KBM-7 (cell line): ENCODE results near the gene TBPL2.
A peak's percentile ranks its signal among the peaks of the same experiment; 100 is the strongest.
"Not testable (repeated sequence)": the region's sequence is repeated elsewhere in the genome, so short reads cannot be mapped to it uniquely, and the experiment has no call there.

Experiments
- DNase-seq: peaks from one replicate; pipeline ENCODE4 v3.0.0-alpha.2; 2015
- in situ Hi-C: fragments of 300-500 bp; cut with MboI; formaldehyde crosslinking; loops from 2 replicates; pipeline ENCODE4 v1.14.3; 2020; ENCODE audit warnings: low sequenced_read_pairs, low pct_unique_long_range_greater_than_20kb, mixed read lengths

TBPL2 gene

DNA sequence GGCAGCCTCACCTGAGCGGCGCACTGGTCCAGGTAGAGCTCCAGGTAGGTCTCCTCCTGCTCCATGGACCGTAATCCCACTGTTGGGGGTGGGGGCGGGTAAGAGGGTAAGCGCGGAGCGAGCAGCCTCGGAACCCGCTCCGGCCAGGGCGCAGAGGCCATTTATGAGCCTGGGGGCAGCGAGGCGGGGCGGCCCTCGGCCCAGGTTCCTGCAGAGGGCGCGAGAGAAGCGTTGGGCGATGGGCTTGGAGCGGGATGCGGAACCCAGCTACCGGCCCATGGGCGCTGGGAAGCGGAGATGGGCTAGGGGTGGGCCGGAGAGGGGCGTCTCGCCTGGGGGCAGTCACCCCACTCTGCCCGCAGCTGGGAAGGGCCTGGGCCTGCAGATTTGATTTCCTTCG, at the start of gene TBPL2:
Gene TBPL2 (minus strand): TSS at position 232 of the 400 bp plus-strand sequence. CDS start 167 bp downstream, at position 65.
- in situ Hi-C loops: loop anchor here (25.0 kb wide), 2 partner anchors 272 to 1047 kb away; no protein-coding TSS in a partner anchor
- DNase-seq: no peak

DNA sequence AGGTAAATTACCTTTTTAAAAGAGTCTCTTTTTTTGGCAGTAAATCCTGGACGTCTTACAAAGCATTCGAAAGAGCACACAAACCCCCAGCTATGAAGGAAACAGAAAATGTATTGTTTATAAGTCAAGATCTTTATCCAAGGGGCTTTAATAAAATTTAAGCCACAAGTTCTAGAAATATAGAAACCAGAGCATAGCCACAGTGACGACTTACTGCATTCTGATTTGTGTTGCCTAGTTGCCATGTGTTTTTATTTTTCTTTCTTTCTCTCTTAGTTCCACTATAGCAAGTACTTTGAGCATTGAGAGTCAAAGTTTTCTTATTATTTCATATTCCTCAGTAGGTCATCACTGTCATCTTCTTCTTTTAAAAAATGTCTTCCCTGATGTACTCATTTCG, 47.8 kb upstream of the TBPL2 start:
- in situ Hi-C loops: no loop called here
- DNase-seq: no peak

DNA sequence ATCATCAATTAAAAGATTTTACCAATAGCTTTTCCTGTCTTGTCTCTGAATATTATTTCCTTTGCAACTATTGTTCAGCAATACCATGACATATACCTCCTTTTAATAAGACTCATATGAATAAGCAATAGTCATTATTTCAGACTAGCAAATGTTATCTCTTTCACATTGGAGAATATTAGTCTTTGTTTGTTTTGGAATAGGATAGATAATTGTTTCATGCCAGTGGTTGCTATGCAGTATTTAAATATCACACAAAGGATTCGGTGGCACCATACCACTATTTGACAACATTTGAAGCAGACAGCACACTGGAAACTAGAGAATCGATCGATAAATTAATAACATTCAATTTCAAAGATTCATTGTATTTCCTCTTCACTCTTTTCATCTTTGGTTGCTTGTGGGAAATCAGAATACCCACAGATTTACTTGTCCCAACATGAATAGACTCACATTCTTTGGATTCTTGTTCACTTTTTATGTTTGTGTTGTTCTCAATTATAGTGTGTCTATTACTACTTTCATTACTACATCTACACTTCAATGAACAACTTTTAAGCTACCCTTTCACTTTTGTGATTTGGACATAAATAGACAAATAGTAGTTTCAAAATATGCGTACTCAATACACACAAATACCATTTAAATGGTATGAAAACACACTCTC, 42.7 kb upstream of the TBPL2 start:
- DNase-seq: no peak
- in situ Hi-C loops: no loop called here

DNA sequence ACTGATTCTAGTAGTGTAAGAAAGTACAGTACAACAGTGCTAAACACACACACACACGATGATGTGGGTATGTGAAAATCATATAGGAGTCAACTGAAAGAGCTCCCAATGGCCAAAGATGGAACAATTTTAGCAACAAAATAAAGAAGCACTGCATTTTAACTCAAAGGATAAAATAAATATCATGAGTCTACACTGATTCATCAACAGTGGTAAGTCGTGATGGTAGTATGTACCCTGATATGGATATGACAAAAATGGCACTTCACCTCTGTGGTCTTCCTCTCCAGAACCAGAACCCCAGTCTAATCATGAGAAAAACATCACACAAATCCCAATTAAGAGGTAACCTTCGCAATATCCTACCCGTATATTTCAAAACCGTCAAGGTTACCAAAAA, 41.4 kb upstream of the TBPL2 start:
- in situ Hi-C loops: no loop called here
- no peak for DNase-seq

DNA sequence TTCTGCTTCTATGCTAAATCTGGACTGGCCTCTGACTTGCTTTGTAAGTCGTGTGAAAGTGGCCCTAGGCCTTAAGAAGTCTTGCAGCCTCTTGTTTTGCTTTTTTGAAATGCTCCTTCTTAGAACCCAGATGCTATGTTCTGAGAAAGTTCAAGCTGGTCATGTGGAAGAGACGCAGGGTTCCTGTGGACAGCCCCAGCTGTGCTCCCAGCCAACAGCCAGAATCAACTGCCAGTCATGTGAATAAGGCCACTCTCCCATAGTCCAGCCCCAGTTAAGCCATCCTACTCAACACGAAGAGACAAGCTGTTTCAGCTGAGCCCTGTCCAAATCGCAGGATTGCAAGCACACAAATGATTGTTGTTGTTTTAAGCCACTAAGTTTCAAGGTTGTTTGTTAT, 37.3 kb upstream of the TBPL2 start:
- in situ Hi-C loops: no loop called here
- no peak for DNase-seq

DNA sequence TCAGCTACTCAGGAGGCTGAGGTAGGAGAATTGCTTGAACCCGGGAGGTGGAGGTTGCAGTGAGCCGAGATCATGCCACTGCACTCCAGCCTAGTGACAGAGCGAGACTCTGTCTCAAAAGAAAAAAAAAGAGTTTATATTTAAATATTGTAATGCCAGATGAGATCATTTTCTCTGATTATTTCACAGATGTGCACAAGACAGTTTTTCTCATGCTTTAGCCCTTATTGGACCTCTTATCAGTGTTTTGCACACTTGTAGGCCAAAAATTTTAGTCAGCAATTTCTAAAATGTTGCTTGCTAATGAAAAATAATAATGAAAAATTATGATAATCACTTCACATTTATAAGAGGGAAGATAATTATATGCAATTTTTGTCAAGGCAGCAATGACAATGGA, 36.0 kb upstream of the TBPL2 start:
- DNase-seq, in situ Hi-C loops: not testable (repeated sequence)

DNA sequence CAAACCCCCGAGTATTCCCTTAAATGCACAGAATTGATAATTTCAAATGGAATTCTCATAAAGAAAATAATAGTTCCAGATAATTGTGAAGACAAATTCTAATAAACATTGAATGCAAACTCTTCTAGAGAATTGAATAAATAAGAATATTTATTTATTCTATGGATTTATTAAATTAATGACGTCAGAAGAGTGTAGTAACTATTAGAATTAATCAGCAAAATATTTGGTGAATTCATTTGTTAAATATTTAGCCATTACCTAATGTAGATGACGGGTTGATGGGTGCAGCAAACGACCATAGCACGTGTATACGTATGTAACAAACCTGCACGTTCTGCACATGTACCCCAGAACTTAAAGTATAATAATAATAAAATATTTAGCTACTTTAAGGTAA, 33.4 kb upstream of the TBPL2 start:
- DNase-seq: no peak
- in situ Hi-C loops: no loop called here

DNA sequence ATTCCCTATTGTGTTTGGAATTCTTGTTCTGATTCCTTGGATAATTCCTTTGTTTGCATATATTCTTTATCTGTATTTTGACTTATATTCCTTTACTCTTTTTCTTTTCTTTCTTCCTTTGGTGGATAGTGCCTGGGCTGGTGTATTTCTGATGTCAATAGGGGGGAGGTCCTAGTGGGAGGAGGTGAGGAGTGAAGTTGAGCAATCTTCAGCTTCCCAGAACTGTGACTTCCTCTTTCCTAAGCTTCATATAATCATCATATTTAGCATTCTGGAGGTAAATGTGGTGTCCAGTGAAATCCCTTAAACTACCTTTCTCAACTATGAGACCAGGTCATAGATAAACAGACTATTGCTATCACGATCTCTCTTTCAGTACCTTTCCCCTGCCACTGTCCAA, 29.6 kb upstream of the TBPL2 start:
- in situ Hi-C loops: no loop called here
- DNase-seq: peak; percentile 87

DNA sequence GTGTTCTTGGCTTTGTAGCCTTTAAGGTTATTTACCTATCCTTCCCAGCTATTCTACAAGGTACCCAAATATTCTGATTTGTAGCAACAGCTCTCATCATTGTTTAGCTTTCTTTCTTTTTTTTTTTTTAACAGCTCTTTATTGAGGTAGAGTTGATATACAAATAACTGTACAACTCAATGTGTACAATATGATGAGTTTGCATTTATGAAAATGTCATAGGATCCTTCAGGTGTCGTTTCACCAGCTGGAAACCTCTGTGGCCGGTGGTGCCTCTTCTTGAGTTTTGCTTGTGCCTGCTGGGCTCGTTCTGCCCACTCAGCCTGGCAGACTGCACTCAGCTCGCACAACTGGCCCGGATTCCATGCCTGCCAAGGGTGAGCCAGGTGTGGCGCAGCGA, 26.9 kb upstream of the TBPL2 start:
- DNase-seq: no peak
- in situ Hi-C loops: no loop called here

DNA sequence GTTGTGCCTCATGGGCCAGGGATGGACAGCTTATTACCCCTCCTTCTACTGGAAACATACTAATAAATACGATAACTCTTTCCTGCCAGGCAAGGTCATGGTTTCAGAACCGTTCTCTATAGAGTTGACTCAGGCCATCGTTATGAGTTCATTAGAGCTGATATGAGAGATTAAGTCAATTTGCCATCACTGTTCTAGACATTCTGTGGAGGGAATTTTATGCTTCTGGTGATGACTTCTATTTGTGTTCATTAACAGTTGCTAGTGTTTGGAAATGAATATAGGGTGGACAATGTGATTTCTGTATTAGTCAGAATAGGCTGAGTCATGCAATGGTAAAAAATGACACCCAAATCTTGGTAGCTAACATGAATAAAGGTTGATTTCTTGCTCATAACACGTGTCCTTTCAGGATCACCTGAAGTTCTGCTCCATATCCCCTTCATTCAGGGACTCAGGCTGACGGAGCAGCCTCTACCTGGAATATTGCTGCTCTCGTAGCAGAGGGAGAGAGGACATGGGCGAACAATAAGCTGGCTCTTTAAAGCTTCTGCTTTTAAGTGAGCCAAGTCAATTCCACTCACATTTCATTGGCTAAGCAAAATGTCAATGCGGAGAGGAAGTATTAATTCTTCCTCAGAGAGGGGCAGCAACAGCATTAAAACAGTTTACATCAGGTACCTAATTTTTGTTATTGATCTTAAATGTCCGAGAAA, 18.5 kb upstream of the TBPL2 start:
- peak; percentile 47 for DNase-seq
- in situ Hi-C loops: no loop called here

DNA sequence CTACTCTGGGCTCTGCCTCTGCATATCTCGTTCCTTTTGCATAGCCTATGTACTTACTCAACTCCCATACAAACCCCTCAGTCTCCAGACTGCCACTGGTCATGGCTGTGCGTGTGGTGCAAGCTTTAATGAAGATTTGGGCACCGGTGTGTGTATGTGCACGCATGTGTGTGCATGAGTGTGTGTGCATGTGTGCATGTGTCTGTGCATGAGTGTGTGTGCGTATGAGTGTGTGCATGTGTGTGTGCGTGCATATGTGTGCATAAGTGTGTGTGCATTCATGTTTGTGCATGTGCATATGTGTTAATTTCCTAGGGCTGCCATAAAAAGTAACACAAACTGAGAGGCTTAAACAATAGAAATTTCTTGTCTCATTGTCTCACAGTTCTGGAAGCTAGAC, 17.1 kb upstream of the TBPL2 start:
- in situ Hi-C loops: no loop called here
- no peak for DNase-seq

DNA sequence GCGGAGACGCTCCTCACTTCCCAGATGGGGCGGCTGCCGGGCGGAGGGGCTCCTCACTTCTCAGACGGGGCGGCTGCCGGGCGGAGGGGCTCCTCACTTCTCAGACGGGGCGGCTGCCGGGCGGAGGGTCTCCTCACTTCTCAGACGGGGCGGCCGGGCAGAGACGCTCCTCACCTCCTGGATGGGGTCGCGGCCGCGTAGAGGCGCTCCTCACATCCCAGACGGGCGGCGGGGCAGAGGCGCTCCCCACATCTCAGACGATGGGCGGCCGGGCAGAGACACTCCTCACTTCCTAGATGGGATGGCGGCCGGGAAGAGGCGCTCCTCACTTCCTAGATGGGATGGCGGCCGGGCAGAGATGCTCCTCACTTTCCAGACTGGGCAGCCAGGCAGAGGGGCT, 16.0 kb upstream of the TBPL2 start:
- in situ Hi-C loops, DNase-seq: not testable (repeated sequence)

DNA sequence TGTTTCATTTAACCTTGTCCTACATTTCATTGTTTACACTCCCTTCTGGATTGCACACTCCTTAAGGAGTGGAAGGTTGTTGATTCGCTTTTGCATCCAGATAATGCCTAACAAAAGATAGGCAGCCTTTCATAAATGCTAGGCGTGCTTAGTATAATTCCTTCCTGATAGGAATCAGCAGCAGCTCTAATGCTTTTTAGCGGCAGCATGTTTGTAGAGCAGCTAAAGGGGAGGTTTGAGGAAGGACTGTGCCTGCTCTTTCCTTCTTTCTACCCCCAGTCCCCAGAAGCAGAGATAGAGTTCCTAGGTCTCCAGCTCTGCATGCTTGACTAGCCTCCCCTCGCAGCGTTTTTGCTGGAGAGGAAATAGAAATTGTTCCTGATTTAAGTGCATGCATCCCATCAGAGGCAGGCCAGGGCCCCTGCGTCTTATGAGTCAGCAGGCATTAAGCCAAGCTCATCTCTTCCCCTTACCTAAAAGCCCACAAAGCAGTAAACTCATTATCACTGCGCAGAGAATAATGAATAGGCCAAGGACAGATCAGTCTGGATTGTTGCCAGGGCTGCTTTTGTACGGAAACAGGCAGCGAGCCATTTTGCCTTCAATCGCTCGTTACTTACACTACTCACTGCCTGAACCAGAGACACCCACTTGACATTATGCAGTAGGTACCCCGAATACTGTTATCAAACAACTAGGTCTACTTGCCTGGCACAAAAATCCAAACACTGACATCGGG, 14.0 kb upstream of the TBPL2 start:
- peak; percentile 98 for DNase-seq

DNA sequence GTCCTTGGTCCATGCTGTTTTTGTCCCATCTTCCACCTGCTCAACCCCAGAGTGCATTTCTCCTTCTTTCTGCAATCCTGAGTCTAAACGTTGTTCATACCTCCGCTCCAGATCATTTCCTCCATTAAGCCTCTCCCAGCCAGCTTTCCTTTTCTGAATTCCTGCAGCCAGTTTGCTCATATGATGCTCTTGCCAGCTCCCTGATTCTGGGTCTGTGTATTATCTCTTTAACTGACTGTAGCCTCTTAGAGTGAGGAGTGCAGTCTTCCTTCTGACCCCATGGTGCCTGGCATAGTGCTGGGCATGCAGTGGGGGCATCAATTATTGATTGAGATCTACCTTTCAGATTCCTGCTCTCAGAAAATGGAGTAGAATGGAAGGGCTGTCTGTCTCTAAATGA, 11.5 kb upstream of the TBPL2 start:
- DNase-seq: no peak
- in situ Hi-C loops: no loop called here

More for the DNA sequence above, 14.0 kb upstream of the TBPL2 start:
- in situ Hi-C loops: no loop called here

DNA sequence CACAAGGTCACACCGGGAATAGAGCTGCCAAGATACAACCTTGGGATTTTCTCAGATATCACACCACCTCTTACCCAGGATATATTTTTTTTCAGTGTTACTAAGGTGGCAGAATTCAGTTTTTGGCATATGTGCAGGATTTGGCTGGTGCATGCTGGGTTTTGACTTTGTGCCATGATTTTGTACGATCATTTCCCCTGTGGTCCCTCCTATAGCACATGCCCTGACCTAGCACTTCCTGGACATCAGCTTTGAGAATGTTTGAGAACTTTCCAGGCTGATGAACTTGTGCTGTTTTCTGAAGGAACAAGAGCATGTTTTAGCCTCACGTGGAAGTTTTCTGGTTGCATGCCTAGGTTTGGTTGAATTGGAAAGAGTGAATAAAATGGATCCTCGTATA, 11.0 kb upstream of the TBPL2 start:
- in situ Hi-C loops: no loop called here
- peak; percentile 16 for DNase-seq

DNA sequence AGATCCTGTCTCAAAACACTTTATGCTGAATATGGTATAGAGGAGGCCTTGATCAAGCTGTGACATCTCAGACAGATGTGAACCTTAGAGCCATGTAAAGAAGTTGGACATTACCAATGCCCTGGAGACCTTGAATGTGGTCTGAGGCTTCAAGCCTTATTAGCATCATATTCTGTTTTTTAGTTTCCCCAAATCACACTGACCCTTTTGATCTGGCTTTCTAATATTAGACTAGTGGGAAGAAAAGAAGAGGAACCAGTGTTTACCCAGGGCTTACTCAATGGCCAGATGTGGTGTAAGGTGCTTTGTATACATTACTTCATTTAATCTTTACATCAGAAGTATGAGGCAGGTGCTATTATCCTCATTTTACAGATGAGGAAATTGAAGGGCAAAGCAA, 10.6 kb upstream of the TBPL2 start:
- no peak for DNase-seq
- in situ Hi-C loops: no loop called here

DNA sequence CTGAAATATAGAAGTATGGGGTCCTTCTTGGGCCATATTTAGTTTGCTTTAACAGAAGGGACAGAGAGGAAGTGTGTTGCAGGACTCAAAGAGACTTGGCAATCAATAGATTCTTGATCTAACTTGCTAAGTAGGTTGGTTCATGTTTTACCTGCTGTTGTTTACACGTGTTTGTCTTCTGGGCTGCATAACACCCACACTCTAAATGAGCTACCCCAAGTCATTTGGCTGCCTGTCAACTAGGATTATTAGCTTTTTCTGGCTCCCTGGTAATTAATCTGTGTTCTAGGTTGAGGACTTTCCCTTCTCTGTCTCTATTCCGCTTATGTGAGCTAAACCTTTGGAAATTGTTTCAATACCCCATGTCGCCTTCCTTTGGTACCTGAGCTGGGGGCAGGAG, 10.1 kb upstream of the TBPL2 start:
- in situ Hi-C loops: no loop called here
- no peak for DNase-seq

DNA sequence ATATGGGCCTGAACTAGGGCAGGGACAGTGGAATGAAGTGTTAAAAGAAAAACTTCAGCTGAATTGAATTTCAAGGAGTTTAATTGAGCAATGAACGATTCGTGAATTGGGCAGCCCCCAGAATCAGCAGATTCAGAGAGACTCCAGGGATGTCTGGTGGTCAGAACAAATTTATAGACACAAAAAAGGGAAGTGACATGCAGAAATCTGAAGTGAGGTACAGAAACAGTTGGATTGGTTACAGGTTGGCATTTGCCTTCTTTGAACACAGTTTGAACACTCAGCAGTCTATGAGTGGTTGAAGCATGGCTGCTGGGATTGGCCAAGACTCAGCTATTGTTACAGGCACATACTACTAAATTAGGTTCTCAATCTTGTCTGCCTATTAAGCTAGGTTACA, 9.7 kb upstream of the TBPL2 start:
- in situ Hi-C loops: no loop called here
- DNase-seq: peak; percentile 78

DNA sequence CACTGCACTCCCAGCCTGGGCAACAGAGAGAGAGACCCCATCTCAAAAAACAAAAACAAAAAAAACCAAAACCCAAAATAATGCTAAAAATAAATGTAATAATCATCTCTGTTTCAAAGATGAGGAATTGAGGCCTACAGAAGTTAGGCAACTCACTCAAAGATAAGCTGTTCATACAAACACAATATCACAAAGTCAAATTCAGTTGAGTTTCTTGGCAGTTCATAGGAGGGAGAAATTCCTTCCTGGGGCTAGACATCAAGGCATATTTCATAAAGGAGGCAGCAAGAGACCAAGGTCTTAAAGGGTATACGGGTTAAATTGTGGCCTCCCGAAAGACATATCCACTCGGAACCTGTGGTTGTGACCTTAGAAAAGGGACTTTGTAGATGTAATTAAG, 8.7 kb upstream of the TBPL2 start:
- in situ Hi-C loops: loop anchor here (25.0 kb wide), 2 partner anchors 263 to 1038 kb away; no protein-coding TSS in a partner anchor
- DNase-seq: no peak

DNA sequence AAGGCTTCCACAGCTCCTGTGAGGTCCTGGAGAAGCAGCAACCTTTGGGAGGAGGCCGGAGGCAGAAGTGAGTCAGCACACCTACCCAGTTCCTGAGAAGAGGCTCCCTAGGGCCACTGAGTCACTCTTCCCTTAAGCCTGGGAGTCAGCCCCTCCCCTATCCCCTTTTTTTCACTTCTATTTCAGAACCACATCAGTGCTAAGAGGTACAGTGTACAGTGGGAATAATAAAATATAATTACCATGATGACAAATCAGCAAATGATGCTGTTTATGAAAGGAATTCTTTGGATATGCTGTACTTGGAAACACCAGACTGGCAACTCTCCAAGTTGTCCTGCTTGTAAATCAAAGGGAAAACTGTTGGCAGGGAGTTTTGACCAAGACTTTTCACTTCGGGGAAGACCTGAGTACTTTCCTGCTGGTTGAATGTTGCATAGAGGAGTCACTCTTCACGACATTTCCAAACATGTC, 7.8 kb upstream of the TBPL2 start:
- in situ Hi-C loops: loop anchor here (25.0 kb wide), 2 partner anchors 264 to 1039 kb away; no protein-coding TSS in a partner anchor
- DNase-seq: no peak
